Loucy (cell line): ENCODE measurements around the gene CCDC137.

Experiments
- CTCF ChIP-seq: fragments of 200-600 bp; sonication (generic); conservative IDR thresholded peaks from 2 replicates; pipeline ENCODE4 v1.5.1; 2014; ENCODE audit warnings: mild to moderate bottlenecking, antibody characterized with exemption, low read length
- EZH2phosphoT487 ChIP-seq: fragments of 200-600 bp; IDR thresholded peaks from 2 replicates; pipeline ENCODE4 v1.6.1; 2018; ENCODE audit warnings: antibody characterized with exemption, mild to moderate bottlenecking, moderate library complexity, borderline replicate concordance

- TF ChIP-seq CTCF (no peak), EZH2phosphoT487 (no peak)
Observed at GRCh38 chr17:81706232-81706611, 39.7 kb downstream of the CCDC137 start.
